ENCODE results near the gene APOF.
"Not testable (repeated sequence)": the region's sequence is repeated elsewhere in the genome, so short reads cannot be mapped to it uniquely, and the experiment has no call there.

The APOF gene

DNA sequence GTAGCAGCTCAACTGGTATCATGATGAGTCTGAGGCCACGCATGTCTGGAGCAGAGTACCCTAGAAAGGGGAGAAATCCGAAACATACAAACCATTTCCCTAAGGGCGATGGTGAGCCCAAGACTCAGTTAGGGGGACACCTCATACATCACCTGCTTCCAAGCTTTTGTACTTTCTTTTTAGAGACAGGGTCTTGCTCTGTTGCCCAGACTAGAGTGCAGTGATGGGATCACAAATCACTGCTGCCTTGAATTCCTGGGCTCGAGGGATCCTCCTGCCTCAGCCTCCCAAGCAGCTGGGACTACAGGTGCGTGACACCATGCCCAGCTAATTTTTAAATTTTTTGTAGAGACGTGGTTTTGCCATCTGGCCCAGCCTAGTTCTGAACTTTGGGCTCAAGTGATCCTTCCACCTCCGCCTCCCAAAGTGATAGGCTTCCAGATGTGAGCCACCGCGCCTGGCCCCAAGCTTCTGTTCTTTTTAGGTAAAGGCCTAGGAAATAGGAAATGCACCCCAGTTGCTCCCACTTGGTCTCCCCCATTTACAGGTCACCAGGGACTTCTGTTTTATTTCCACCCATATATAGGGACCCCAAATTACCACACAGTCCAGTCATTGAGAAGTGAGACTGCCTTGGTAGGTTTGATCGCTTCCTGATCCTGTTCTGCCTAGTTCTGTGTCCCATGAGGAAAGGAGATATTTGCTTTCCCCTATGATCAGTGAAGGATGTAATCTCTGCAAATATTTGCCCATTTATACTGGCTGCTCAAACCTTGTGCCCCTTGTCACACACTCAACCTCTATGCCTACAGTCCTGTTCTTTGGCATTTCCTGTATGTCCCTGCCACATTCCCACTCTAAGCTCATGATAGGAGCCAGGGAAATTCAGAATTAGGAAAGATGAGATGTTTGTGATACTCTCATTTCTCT, at the start of gene APOF:
Gene APOF, minus strand, starts transcription at position 728 of the 930 bp plus-strand sequence. Its CDS starts 112 bp downstream, at position 616.
- no peak for DNase-seq

GRCh38 chr12:56411781-56412639, 49.4 kb upstream of the APOF start:
- DNase-seq: no peak

GRCh38 chr12:56410768-56411167, 48.1 kb upstream of the APOF start:
- no peak for DNase-seq

DNA sequence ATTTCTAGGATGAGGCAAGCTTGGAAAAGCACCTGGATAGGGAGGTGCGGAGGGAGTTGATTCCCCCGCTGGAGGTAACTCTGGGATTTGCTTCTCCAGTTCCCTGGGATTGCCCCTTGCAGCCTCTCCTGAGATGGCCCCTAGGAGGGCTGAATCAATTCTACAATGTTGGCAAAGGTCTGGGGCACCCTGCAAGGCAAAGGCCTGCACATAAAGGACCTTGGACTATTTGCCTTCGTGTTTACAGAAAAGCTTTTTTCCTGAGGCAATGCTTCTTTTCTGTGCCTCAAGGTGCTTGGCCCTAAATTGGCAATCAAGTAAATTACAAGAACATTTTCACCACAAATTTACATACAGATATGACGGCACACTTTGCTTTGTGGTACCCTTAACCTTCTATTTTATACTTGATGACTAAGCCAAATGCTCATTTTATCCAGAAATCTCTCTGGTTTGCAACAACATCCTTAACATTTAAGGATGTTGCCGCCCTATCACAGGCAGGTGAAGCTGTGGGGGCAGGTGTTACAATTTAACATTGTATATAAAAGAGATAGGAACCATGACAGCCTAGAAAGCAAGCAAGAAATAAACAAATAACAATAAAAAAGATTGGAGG, 46.3 kb upstream of the APOF start:
- DNase-seq: no peak

GRCh38 chr12:56404227-56404626, 41.6 kb upstream of the APOF start:
- not testable (repeated sequence) for DNase-seq

DNA sequence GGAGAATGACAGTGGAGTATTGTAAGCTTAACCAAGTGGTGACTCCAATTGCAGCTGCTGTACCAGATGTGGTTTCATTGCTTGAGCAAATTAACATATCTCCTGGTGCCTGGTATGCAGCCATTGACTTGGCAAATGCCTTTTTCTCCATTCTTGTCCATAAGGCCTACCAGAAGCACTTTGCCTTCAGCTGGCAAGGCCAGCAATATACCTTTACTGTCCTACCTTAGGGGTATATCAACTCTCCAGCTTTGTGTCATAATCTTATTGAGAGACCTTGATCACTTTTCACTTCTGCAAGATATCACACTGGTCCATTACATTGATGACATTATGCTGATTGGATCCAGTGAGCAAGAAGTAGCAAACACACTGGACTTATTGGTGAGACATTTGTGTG, 39.0 kb upstream of the APOF start:
- DNase-seq: not testable (repeated sequence)

DNA sequence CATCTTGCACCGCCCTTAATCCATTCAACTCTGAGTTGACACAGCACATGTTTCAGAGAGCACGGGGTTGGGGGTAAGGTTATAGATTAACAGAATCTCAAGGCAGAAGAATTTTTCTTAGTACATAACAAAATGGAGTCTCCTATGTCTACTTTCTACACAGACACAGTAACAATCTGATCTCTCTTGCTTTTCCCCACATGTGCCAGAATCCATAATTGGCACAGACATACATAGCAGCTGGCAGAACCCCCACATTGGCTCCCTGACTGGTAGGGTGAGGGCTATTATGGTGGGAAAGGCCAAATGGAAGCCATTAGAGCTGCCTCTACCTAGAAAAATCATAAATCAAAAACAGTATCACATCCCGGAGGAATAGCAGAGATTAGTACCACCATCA, 38.5 kb upstream of the APOF start:
- not testable (repeated sequence) for DNase-seq

- not testable (repeated sequence) for DNase-seq
Measured at GRCh38 chr12:56399466-56399865, 36.8 kb upstream of the APOF start.

- no peak for DNase-seq
Measured at GRCh38 chr12:56398324-56398723, 35.7 kb upstream of the APOF start.

DNA sequence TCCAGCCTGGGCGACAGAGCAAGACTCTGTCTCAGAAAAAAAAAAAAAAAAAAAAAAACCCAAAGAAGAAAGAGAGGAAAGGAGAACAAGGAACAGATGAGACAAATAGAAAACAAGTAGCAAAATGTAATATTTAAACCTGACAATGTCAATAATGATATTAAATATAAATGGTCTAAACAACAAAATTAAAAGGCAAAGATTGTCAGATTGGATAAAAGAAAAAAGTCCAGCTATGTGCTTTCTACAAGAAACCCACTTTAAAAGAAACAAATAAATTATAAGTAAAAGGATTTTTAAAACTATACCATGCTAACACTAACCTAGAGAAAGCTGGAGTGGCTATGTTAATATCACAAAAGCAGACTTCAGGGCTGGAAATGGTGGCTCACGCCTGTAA, 29.7 kb upstream of the APOF start:
- no peak for DNase-seq

DNA sequence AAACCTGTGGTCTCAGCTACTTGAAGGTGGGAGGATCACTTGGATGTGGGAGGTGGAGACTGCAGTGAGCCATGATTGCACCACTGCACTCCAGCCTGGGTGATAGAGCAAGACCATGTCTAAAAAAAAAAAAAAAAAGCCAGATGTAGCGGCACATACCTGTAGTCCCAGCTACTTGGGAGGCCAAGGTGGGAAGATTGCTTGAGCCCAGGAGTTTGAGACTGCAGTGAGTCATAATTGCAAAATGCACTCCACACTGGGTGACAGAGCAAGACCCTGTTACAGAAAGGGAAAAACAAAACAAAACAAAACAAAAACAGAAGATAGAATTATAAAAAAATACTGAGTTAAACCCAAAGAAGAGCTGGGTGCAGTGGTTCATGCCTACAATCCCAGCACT, 29.1 kb upstream of the APOF start:
- DNase-seq: no peak

DNA sequence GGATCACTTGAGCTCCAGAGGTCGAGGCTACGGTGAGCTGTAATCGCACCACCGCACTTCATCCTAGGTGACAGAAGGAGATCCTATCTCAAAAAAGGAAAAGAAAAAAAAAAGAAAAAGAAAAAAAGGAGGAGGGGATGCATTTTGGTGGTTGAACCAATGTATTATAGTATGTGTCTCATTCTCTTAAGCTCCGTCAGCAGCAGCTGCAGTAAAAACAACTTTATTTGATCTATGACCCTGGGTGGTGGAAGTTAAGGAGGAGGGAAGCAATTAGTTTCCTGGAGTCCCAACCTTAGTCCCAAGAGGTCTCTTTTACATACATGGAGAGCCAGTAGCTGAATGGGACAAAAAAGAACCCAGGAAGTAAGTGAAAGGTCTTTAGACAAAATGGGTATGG, 26.8 kb upstream of the APOF start:
- DNase-seq: no peak

DNA sequence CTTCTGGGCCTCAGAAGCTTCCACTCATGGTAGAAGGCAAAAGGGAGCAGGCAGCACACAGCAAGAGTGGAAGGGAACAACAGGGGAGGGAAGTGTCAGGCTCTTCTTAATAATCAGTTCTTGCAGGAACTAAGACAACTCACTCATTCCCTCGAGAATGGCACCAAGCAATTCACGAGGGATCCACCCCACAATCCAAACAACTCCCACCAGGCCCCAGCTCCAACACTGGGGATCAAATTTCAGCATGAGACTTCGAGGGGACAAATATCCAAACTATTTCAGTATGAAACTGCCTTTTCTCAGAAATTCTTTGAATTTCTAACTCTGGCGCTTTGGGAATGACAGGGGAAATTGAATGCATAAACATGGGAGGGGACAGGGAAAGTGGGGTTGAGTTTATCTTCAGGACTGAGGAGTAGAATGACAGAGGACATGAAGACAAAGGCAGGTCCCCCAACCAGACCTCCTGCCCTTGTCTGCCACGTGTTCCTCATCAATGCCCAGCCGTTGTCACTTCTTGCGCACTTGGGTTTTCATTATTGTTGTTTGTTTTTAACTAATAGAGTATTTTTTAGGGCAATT, 24.6 kb upstream of the APOF start:
- DNase-seq: no peak

DNA sequence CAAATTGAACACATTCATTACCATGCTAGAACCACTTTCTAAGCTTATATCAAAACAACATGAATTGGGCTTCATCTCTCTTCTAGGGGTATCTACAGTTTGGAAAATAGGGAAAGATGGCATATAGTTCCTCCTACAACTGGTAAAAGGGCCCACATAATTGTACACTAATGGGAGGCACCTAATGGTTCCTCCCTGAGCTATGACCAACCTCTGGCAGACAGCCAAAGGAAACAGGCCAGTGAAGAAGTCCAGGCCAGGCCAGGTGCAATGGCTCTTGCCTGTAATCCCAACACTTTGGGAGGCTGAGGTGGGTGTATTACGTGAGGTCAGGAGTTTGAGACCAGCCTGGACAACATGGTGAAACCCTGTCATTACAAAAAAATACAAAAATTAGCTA, 23.2 kb upstream of the APOF start:
- DNase-seq: no peak

DNA sequence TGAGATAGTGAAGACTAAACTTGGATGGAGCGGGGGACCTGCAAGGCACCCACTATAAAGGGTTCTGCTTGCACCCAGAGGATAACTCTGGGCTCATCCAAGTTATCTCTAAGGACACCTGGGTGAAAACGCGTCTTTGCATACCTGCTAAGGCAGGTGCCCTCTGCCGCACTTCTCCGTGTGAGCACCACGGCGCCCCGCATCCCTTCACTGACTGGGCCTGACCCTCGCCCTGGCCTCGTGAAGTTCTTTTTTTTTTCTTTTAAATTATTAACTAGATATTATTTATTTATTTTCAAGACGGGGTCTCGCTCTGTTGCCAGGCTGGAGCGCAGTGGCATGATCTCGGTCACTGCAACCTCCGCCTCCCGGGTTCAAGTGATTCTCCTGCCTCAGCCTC, 20.0 kb upstream of the APOF start:
- DNase-seq: no peak

DNA sequence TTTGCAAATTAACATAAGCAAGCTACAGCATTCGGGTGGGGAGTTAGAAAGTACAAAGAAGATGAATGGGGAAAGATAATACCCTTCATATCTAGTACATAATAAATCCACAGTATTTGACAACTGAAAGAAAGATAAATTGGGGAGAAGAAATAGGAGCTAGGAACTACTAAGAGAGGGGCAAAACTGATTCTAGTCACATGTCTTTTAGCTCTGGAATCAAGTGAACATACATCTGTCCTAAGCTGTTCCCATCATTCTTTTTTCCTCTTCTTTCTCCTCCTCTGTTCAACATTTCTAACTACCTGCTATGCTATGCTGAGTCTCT, 15.3 kb upstream of the APOF start:
- DNase-seq: no peak

- no peak for DNase-seq
Measured at GRCh38 chr12:56377310-56377988, 14.8 kb upstream of the APOF start.

GRCh38 chr12:56375598-56376434, 13.2 kb upstream of the APOF start:
- DNase-seq: no peak

DNA sequence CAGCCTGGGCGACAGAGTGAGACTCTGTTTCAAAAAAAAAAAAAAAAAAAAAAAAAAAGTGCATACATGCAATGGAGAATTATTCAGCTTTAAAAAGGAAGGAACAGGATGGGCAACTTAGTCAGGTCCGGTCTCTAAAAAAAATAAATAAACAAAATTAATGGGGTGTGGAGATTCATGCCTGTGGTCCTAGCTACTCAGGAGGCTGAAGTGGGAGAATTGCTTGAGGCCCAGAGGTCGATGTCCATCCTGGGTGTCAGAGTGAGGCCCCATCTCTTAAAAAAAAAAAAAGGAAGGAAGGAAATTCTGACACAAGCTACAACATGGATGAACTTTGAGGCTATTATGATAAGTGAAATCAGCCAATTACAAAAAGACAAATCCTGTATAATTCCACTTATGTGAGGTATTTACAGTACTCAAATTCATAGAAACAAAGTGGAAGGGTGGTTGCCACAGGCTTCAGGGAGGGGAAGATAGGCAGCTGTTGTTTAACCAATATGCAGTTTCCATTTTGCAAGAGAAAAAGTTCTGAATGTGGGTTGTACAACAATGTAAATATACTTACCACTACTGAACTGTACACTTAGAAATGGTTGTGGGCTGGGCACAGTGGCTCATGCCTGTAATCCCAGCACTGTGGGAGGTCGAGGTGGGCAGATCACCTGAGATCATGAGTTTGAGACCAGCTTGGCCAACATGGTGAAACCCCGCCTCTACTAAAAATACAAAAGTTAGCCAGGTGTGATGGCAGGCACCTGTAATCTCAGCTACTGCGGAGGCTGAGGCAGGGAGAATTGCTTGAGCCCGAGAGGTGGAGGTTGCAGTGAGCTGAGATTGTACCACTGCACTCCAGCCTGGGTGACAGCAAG, 12.3 kb upstream of the APOF start:
- DNase-seq: no peak

DNA sequence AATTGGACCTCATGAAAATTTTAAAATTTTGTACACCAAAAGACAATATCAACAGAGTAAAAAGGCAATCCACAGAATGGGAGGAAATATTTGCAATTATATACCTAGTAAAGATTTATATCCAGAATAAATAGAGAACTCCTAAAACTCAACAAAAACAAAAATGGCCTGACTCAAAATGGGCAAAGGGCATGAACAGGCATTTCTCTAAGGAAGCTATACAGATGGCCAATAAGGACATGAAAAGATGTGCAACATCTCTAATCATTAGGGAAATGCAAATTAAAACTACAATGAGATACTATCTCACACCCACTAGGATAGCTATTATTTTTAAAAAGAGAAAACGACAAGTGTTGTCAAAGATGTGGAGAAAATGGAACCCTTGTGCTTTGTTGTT, 10.9 kb upstream of the APOF start:
- DNase-seq: no peak

GRCh38 chr12:56366948-56367347, 4.3 kb upstream of the APOF start:
- no peak for DNase-seq

Data from stimulated activated naive CD4-positive, alpha-beta T cell treated with Interleukin-2 at 50 U/mL for 16 hours (primary cell).